GM21515 (cell line): ENCODE data around the gene AAGAB.

Source experiments
- ATAC-seq: cut with Tn5 transposase; IDR thresholded peaks from one replicate; pipeline ENCODE4 v1.9.1; 2021; ENCODE audit not compliant: unreplicated experiment

The AAGAB gene

DNA sequence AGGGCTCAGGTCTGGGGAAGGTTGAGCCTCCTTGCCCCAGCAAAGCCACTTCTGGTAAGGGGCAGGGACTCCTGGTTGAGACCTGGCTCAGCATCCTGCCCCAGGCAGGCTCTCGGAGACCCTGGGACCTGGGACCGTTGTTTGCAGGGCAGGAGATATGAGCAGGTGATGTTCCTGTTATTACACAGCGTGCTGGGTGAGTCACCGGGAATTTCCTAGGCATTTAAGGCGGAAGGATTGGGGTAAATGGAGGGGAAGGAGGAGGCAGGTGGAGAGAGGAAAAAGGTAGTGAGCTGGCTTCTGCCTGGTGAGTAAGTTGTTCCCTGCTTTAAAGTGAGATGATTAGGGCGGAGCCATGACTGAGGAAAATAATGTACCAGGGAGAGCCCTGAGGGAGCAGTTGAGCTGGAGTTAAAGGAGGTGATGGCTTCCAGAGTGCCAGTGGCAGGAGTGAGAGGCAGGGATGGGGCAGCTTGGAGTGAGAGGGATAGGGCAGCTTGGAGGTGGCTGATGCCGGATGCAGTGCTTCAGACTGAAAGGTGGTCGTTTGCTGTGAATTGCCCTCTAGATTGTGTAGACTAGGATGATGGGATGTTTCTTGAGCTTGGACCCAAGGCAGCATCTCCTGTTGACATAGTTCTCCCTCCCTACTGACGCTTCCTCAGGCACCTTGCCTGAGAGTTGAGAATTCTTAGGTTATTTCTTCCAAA lies 79.4 kb downstream of the AAGAB start:
- no peak for ATAC-seq

DNA sequence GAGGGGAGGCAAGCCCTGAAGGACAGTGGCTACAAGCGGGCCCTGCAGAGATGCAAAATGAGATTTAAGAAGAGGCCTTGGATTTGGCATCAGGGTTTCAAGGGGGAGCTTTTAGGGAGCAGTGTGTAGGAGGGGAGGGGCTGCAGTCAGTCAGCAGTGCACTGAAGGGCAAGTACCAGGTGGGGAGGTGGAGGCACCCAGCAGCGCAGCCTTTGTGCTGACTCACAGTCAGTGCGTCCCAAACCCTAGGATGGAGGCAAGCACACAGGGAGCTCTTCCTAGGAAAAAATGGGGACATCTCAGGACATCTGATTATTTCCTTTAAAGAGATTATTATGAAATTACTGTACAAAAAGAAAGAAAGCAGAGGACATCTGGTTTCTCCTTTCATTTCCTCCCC lies 80.0 kb downstream of the AAGAB start:
- no peak for ATAC-seq

DNA sequence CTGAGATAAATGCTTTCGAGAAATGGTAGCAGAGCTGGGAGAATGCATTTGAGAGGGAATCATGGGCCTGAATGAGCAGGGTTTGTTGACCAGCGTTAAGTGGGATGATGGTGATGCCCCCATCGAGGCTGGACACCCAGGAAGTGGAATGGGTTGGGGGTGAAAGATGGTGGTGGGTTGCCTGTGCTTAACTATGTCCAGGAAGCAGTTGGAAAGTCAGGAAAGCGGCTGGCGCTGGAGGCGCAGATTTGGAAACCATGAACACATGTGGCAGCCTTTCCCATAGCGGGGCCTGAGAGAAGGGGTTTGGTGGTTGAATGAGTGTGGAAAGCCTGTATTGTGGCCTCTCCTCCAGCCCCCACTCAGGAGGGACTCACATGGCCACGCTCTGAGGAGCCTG lies 80.7 kb downstream of the AAGAB start:
- no peak for ATAC-seq

DNA sequence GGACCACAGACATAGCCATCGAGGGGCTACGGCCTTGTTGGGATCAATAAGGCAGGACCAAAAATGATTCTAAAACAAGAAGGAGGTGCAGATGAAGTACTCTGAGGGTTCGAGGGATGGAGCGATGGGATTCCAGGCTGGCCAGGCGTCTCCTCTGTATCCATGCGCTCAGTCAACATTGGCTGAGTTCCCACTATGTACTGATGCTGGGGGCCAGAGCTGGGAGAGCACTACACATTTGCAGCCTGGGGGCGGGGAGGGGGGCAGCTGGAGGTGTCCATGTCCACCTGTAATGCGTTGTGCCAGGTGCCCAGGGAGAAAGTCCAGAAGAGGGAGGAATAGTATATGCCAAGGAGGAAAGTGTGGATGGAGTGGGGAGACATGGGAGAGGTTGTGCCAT lies 81.5 kb downstream of the AAGAB start:
- no peak for ATAC-seq

DNA sequence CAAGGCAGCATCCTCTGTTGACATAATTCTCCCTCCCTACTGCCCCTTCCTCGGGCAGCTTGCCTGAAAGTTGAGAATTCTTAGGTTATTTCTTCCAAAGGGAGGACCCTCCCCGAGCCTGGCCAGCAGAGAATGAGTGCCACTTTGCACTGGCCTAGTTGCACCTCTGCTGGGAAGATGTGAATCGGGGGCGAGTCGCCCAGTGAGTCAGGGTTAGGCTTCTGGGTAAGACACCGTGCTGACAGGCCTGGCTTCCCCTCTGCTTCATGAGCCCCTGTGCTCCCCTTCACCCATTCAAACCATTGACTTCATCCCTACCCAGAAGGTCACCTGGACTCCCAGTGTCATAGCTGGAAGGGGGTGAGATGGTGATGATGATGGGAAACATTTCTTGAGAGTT lies 82.3 kb downstream of the AAGAB start:
- ATAC-seq: no peak

DNA sequence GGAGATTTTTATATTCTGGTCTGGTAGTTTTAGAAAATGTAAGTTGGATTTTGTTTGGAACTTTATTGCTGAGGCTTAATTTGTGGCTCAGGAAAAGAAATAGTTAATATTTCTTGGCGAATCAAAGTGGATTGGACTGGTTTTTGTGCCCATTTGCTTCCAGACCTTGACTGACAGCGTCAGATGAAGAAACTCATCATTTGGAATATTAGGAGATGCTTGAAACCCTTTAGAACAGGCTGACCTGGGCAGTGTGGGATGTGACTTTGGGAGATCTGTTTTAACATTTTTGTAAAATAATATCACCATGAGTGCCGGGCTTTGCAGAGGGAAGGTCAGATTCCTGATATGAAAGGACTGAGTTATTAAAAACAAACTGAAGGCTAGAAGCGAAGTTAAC lies 83.0 kb downstream of the AAGAB start:
- no peak for ATAC-seq

DNA sequence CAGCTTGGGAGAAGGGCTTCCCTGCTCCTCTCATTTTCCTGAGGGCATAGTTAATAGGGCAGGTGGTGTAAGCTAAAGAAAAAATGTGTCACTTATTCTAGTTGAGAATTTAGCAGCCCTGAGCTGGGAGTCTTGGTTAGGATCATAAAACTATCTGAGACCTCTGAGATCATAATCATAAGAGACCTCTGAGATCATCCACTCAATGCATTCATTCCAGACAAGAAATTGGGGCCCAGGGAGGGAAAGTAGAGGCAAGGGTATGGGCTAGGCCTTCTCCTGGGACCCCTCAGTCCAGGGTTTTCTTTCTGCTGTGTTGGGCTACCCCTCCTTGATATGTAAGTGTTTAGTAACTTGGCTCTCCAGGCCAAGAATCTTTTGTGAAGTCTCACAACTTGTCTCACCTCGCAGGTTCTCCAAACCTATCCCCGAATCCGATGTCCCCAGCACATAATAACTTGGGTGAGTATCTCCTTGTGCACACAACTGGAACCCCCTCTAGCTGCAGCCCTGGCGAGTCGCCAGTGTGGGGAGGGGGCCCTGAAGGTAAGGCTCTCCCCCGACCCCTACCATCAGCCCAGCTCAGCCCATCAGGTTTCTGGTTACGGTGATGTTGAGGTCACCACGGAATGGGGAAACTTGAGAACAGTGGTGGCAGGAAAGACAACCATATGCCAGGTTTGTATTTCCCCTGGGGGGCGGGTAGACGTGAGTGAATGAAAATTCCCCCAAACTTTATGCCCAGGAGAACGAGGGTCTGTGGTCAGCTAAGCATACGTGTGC lies 84.1 kb downstream of the AAGAB start:
- ATAC-seq: no peak

DNA sequence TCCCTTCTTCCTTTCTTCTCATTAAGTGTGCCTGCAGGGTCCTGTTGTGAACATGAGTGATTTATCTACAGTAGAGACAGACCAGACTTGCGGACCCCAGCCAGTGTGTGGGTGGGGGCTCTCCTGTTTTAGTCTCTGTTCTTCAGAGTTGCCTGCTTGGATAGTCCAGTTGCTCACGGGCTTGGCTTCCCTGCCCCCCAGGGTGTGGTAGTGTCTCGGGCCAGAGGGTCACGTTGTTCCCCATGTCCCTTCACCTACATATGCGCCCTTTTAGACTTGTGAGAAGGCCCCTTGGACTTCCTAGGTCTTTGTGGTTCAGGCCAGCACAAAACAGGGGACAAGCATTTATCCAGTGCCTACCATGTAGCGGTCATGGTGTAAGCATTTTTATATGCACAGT lies 85.8 kb downstream of the AAGAB start:
- ATAC-seq: no peak

DNA sequence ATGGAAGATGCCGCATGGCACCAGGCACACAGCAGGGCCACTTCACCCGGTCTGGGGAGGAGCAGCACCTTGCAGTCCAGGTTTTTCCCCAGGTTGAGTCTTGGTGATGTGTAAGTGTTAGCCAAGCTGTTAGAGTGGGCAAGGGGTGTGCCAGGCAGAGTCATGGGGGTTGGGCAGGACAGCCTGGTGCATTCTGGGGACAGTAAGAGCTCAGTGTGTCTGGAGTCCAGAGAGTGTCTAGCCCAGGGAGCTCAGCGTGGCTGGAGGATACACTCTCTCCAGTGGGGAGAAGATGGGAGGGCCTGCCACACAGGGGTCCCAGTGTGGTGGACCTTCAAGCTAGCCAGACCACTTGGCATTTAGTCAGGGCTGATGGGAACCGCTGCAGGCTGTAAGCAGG lies 87.4 kb downstream of the AAGAB start:
- ATAC-seq: no peak

DNA sequence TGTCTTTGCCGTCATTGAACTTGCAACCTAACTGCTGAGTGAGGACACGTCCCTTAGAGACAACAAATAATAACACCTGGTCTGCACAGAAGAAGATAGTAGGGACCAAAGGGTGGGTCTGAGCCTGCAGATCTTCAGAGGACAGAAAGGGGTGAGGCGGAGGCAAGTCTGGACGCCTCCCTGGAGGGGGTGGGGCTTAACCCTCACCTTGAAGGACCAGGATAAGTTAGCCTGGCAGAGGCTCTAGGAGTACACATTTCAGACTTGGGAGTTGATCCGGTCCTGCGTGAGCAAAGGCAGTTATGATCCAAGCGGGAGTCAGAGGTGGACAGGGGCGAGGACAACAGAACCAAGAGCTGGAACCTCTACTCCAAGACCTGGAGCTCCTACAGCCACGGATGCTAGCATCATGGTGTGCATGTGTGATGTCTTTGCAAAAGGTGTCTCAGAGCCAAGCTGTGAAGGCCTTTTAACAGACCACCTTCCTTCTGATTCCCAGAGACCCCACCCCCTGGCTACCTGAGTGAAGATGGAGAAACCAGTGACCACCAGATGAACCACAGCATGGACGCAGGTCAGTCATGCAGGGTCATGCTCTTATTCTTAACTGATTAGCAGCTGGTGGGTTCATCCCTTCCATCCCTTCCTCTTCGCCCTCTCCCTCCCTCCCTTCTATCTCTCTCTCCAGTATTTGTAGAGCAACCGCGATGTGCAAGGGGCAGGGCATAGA lies 88.0 kb downstream of the AAGAB start:
- ATAC-seq: no peak

DNA sequence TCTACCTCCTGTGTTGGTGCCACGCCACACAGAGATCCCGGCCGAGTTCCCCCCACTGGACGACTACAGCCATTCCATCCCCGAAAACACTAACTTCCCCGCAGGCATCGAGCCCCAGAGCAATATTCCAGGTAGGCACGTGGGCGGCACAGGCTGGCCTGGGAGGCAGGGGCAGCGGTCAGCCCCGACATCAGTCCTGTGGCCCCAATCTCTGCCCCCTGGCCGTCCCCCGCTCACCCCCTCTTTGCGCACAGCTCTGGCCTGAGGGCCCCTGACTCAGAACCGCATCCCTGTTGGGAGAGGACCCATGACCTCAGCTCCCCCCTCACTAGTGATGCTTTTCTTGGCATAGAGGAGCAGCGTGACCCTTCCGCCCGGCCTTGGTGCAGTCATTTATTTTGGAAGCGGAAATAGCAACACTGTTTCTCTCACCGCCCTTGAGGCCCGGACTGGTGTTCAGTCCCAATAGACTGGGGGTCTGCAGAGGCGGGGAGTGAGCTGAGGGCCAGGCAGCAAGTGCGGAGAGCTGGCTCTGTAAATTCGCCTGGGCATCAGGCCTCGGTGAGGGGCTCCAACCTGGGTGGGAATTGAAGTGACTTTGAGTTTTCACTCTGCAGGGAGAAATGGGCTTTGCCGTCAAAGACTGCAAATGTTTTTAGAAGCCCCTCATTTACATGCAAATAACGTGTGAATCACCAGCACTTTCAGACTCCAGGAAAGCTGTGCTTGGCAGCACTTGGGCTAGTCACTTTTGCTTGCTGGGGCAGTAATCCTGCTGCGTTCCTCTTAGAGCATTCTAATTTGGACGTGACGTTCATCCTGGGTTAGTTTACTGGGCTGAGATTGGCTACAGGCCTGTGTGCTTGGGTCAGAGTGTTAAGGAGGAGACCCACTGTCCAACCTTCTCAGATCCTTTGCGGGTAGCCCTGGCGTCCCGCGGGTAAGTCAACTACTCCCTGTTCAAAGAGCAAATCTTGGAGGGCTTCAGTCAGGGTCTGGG lies 88.9 kb downstream of the AAGAB start:
- ATAC-seq: no peak

DNA sequence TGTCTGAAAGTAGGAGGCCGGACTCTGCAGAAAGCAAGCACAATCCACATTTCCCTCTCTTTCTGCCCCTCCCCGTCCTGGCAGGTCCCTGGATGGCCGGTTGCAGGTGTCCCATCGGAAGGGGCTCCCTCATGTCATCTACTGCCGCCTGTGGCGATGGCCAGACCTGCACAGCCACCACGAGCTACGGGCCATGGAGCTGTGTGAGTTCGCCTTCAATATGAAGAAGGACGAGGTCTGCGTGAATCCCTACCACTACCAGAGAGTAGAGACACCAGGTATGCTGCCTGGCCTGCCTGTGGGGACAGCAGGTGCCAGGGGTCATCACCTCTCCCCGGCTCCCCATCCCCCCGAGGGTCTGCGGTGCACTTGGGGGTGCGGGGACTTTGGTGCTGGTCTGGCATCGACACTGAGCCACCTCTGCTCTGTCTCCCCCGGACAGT lies 89.6 kb downstream of the AAGAB start:
- ATAC-seq: no peak

DNA sequence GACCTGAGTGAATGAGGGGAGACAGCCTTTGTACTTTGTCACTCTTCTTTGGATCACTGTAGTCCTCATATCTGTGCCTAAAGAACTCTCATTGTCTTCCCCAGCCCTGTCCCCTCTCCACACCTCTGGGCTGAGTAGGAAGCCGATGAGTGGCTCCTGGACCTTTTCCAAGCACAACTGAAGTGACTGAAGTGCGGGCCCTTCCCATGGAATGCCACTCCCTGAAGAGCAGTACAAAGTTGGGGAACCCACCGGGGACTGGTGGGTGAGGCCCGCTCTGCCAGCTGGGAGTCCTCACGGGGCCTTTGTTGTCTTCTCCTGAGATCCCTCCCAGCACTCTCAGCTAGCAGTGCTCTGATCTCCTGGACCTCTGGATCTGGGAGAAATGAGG lies 90.1 kb downstream of the AAGAB start:
- no peak for ATAC-seq

DNA sequence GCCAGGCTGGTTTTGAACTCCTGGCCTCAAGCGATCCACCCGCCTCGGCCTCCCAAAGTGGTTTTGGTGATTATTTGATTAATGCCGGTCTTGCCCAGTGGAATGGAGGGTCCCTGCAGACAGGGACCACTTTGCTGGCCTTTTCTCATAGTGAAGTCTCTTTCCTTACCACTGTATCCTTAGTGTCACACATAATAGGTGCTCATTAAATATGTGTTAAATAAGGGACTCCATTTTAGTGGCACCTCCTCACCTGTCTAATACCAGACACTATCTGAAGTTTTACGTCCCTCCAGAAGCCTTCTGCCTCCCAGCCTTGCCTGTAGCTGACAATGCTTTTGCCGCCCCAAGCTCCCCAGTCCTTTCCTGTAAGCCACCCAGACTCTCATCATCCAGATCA lies 91.3 kb downstream of the AAGAB start:
- no peak for ATAC-seq

DNA sequence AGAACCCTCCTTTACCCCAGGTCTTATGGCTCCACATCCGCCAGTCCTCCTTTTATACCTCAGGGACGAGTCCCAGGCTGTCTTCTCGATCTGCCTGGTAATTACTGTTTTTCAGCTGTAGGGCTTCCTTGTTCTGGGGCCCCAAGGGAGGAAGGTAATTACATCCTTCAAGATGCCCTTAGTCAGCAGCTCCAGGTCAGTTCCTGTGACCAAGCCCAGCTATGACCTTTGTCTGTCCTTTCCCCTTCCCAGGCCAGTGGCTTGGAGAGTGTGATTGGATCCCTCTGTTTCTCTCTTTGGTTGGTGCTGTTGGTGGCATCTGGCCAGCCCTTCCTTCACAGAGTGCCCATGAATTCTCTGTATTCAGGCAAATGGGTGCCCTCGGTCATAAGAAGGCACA lies 92.6 kb downstream of the AAGAB start:
- ATAC-seq: no peak

DNA sequence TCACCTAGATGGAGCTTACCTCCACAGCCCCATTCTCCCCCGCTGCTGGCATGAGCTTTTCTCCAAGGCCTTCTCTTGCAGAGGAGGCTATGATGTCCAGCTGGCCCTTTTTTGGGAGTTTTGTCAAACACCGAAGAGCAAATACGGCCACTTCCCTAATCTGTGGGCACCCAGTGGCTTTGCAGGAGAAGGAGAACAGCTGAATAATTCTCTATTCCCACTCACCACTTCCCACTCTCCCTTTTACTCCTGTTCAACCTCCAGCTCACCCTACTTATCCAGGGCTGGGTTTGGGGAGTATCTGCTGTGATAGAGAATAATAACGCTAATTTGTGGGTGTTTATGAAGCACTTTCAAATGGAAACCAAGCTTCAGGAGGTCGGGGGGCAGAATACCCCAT lies 93.0 kb downstream of the AAGAB start:
- ATAC-seq: no peak

DNA sequence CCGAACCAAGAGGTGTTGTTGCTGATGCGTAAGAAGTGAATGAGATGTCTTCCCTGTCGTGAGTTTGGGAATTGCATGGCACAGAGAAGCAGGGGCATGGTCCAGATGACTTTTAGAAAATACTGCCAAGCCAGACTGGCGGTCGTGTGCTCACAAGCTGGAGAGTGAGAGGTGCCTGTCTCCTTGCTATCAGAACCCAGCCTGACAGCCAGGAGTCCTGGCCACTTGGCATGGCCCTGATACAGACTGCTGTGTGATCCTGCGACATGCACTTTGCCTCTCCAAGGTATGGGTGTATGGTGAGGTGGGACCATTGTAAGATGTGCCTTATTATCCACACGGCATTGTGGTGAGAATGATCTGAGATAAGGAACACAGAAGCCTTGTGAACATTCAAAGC lies 96.1 kb downstream of the AAGAB start:
- no peak for ATAC-seq

DNA sequence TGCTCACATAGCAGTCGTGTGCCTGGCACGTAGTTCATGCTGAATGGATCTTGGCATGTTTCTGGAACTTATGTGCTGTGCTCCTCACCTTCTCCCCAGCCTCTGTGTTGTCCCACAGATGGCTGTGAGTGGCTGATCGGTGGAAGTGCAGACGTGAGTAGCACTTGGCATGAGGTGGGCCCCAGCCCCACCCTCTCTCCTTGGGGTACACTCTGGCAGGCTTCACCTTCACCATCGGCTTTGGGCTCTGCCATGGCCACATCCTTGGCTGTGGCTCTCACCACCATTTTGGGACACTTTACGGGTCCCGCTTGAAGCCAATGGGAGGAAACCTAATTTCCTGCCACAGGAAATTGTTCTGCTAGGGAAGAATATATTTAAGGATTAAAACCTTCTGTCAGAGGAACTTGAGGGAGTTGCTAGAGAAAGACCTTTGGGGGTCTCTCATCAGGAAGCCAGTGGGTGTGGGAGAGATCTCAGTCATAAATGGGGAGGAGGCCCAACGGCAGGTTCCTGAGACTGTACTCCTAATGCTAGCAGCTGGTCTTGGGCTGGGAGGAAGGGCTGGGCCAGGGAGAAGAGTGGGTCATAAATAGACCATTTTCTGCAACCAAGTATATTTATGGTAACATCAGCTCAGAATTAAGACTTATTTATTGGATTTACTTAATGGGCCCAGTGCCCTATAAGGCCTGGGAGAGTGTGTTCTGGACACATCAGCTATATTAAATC lies 96.8 kb downstream of the AAGAB start:
- ATAC-seq: no peak

DNA sequence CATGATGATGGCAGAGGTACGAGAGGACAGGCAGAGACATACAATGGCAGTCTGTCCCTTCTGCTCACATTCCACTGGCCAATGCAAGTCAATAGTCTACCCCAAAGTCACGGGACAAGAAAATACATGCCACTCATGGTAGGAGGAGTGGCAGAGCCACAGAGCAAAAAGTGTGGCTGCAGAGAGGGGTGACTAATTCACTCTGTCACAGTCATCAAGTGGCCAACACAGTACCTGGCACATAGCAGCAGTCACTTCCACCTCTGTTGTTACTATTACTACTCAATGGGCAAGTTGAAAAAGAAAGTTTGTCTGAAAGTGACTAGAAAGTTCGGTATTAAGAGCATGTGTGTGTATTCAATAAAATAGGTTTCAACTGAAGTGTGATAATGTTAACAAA lies 97.6 kb downstream of the AAGAB start:
- ATAC-seq: no peak

DNA sequence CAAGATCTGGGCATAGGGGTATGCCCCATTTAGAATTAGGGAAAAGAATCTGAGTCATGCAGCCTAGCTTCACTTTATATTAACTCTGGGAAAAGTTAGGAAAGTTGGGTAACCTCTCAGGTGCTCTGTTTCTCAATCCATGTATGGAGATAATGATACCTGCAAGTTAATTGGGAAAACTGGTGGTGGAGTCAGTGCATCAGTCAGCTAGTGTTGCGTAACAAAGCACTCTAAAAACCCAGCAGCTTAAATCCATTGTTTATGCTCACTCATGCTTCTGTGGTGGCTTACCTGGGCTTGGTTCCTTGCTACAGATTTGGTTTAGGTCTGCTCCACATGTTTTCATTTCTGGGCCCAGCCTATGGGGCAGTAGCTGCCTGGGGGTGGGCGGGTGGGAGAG lies 98.0 kb downstream of the AAGAB start:
- no peak for ATAC-seq
